Activated naive CD4-positive, alpha-beta T cell treated with anti-CD3 and anti-CD28 coated beads, Interleukin-2, amount 50 U/mL, for 24 hours (primary cell): ENCODE results near the gene ELF1.
A peak's percentile ranks its signal among the peaks of the same experiment; 100 is the strongest.
"Not testable (repeated sequence)": the region's sequence is repeated elsewhere in the genome, so short reads cannot be mapped to it uniquely, and the experiment has no call there.

ENCODE experiments used
- H3K27ac Mint-ChIP-seq: one replicate; pipeline ENCODE4 v1.8.0; 2021; ENCODE audit warnings: mild to moderate bottlenecking, mixed read lengths
- H3K27me3 Mint-ChIP-seq: one replicate; pipeline ENCODE4 v1.8.0; 2021; ENCODE audit warnings: mixed read lengths
- H3K36me3 Mint-ChIP-seq: one replicate; pipeline ENCODE4 v1.8.0; 2021; ENCODE audit warnings: mixed read lengths
- H3K4me1 Mint-ChIP-seq: one replicate; pipeline ENCODE4 v1.8.0; 2021; ENCODE audit warnings: mixed read lengths
- H3K4me3 Mint-ChIP-seq: one replicate; pipeline ENCODE4 v1.8.0; 2021; ENCODE audit warnings: mild to moderate bottlenecking, mixed read lengths
- H3K9me3 Mint-ChIP-seq: one replicate; pipeline ENCODE4 v1.8.0; 2021; ENCODE audit warnings: mixed read lengths

Gene ELF1

GRCh38 chr13:40983725-40984667 lies 35.1 kb downstream of the ELF1 start:
- Mint-ChIP-seq H3K27ac (peak overlapping the region; percentile 99), H3K27me3 (no peaks in the 10 kb centered on the region), H3K4me3 (peak overlapping the region; percentile 95), H3K9me3 (no peaks in the 10 kb centered on the region), H3K36me3 (peaks cover 9% of the 10 kb centered on the region), H3K4me1 (peaks cover 60% of the 10 kb centered on the region)

GRCh38 chr13:40983259-40983658 lies 35.9 kb downstream of the ELF1 start:
- Mint-ChIP-seq H3K4me3 (peak overlapping the region; percentile 95), H3K9me3 (no peaks in the 10 kb centered on the region), H3K27me3 (no peaks in the 10 kb centered on the region), H3K27ac (peak overlapping the region; percentile 99), H3K4me1 (peaks cover 59% of the 10 kb centered on the region), H3K36me3 (peaks cover 11% of the 10 kb centered on the region)

- Mint-ChIP-seq H3K9me3 (no peaks in the 10 kb centered on the region), H3K4me3 (peak overlapping the region; percentile 95), H3K4me1 (peaks cover 59% of the 10 kb centered on the region), H3K27me3 (no peaks in the 10 kb centered on the region), H3K27ac (peak overlapping the region; percentile 99), H3K36me3 (peaks cover 11% of the 10 kb centered on the region)
These were observed 36.3 kb downstream of the ELF1 start for GRCh38 chr13:40982772-40983171.

- Mint-ChIP-seq H3K27me3 (no peaks in the 10 kb centered on the region), H3K27ac (peak overlapping the region; percentile 99), H3K36me3 (peaks cover 11% of the 10 kb centered on the region), H3K4me3 (peak overlapping the region; percentile 95), H3K9me3 (no peaks in the 10 kb centered on the region), H3K4me1 (peaks cover 64% of the 10 kb centered on the region)
These were observed 37.2 kb downstream of the ELF1 start for GRCh38 chr13:40981949-40982348.

- Mint-ChIP-seq H3K9me3 (no peaks in the 10 kb centered on the region), H3K27ac (peak overlapping the region; percentile 98), H3K4me1 (peaks cover 66% of the 10 kb centered on the region), H3K27me3 (no peaks in the 10 kb centered on the region), H3K36me3 (peaks cover 13% of the 10 kb centered on the region), H3K4me3 (peak overlapping the region; percentile 95)
These were observed 37.8 kb downstream of the ELF1 start for GRCh38 chr13:40981361-40981760.

GRCh38 chr13:40980461-40980860 lies 38.7 kb downstream of the ELF1 start:
- Mint-ChIP-seq H3K27me3 (no peaks in the 10 kb centered on the region), H3K4me3 (peak overlapping the region; percentile 95), H3K36me3 (peaks cover 16% of the 10 kb centered on the region), H3K4me1 (peaks cover 66% of the 10 kb centered on the region), H3K27ac (peak overlapping the region; percentile 77), H3K9me3 (no peaks in the 10 kb centered on the region)

- peaks cover 68% of the 10 kb centered on the region for H3K4me1 Mint-ChIP-seq
- H3K36me3 Mint-ChIP-seq: peaks cover 20% of the 10 kb centered on the region
- peak overlapping the region; percentile 94 for H3K27ac Mint-ChIP-seq
- no peaks in the 10 kb centered on the region for H3K9me3 Mint-ChIP-seq
- H3K4me3 Mint-ChIP-seq: peak overlapping the region; percentile 95
- no peaks in the 10 kb centered on the region for H3K27me3 Mint-ChIP-seq
These were observed 39.9 kb downstream of the ELF1 start for GRCh38 chr13:40979232-40979631.

- not testable (repeated sequence) for H3K27me3 Mint-ChIP-seq, H3K9me3 Mint-ChIP-seq
- Mint-ChIP-seq H3K36me3 (peaks cover 20% of the 10 kb centered on the region), H3K4me3 (peak overlapping the region; percentile 95), H3K4me1 (peaks cover 69% of the 10 kb centered on the region), H3K27ac (peak overlapping the region; percentile 97)
These were observed 41.0 kb downstream of the ELF1 start for GRCh38 chr13:40978109-40978508.

GRCh38 chr13:40975441-40975840 lies 43.7 kb downstream of the ELF1 start:
- peaks cover 92% of the 10 kb centered on the region for H3K4me1 Mint-ChIP-seq
- peak overlapping the region; percentile 82 for H3K4me3 Mint-ChIP-seq
- H3K36me3 Mint-ChIP-seq: peaks cover 16% of the 10 kb centered on the region
- H3K9me3 Mint-ChIP-seq: no peaks in the 10 kb centered on the region
- H3K27me3 Mint-ChIP-seq: no peaks in the 10 kb centered on the region
- H3K27ac Mint-ChIP-seq: peak overlapping the region; percentile 91

GRCh38 chr13:40974460-40975407 lies 44.4 kb downstream of the ELF1 start:
- peak overlapping the region; percentile 91 for H3K27ac Mint-ChIP-seq
- H3K27me3 Mint-ChIP-seq: no peaks in the 10 kb centered on the region
- H3K4me1 Mint-ChIP-seq: peaks cover 97% of the 10 kb centered on the region
- H3K4me3 Mint-ChIP-seq: peak overlapping the region; percentile 82
- no peaks in the 10 kb centered on the region for H3K9me3 Mint-ChIP-seq
- peaks cover 18% of the 10 kb centered on the region for H3K36me3 Mint-ChIP-seq

GRCh38 chr13:40973409-40973808 lies 45.7 kb downstream of the ELF1 start:
- Mint-ChIP-seq H3K4me3 (peak overlapping the region; percentile 76), H3K27me3 (no peaks in the 10 kb centered on the region), H3K36me3 (peaks cover 15% of the 10 kb centered on the region), H3K27ac (peak overlapping the region; percentile 93), H3K4me1 (peaks cover 100% of the 10 kb centered on the region), H3K9me3 (no peaks in the 10 kb centered on the region)

GRCh38 chr13:40971321-40971720 lies 47.8 kb downstream of the ELF1 start:
- Mint-ChIP-seq H3K9me3 (no peaks in the 10 kb centered on the region), H3K27ac (peak overlapping the region; percentile 93), H3K36me3 (peaks cover 14% of the 10 kb centered on the region), H3K4me1 (peaks cover 100% of the 10 kb centered on the region), H3K4me3 (peak overlapping the region; percentile 75), H3K27me3 (no peaks in the 10 kb centered on the region)

- Mint-ChIP-seq H3K27ac (peak overlapping the region; percentile 70), H3K9me3 (no peaks in the 10 kb centered on the region), H3K27me3 (no peaks in the 10 kb centered on the region), H3K36me3 (peaks cover 12% of the 10 kb centered on the region), H3K4me1 (peaks cover 100% of the 10 kb centered on the region), H3K4me3 (peak overlapping the region; percentile 49)
These were observed 48.3 kb downstream of the ELF1 start for GRCh38 chr13:40970803-40971202.

- H3K4me1 Mint-ChIP-seq: peaks cover 100% of the 10 kb centered on the region
- H3K27ac Mint-ChIP-seq: peak overlapping the region; percentile 87
- peak overlapping the region; percentile 68 for H3K4me3 Mint-ChIP-seq
- no peaks in the 10 kb centered on the region for H3K27me3 Mint-ChIP-seq
- no peaks in the 10 kb centered on the region for H3K9me3 Mint-ChIP-seq
- peaks cover 8% of the 10 kb centered on the region for H3K36me3 Mint-ChIP-seq
These were observed 49.8 kb downstream of the ELF1 start for GRCh38 chr13:40969169-40969901.

GRCh38 chr13:40968416-40969000 lies 50.6 kb downstream of the ELF1 start:
- no peak overlapping the region for H3K27ac Mint-ChIP-seq
- peaks cover 9% of the 10 kb centered on the region for H3K36me3 Mint-ChIP-seq
- H3K27me3 Mint-ChIP-seq: no peaks in the 10 kb centered on the region
- H3K4me3 Mint-ChIP-seq: no peak overlapping the region
- H3K4me1 Mint-ChIP-seq: peaks cover 100% of the 10 kb centered on the region
- no peaks in the 10 kb centered on the region for H3K9me3 Mint-ChIP-seq
